ENCODE results near the gene PABPN1L. TPM values are rescaled to one million over a fixed set of nuclear protein-coding genes. Genes with fewer than 3 reads are reported as not detected.
A peak's percentile ranks its signal among the peaks of the same experiment; 100 is the strongest.

PABPN1L gene
- total and polyA plus RNA-seq, 12 donors: 0.22 to 3.3 (median 0.62) TPM; not detected in 4

GRCh38 chr16:88817785-88818574 is 48.5 kb downstream of the PABPN1L start:
- H3K4me1 ChIP-seq (replicated peaks in 1 of 2): peaks cover 12 to 15% of the 10 kb centered on the region in 2 donors
- no peak for TF ChIP-seq POLR2A (IDR thresholded peaks at IDR 0.05)
- TF ChIP-seq, protein P1, sequence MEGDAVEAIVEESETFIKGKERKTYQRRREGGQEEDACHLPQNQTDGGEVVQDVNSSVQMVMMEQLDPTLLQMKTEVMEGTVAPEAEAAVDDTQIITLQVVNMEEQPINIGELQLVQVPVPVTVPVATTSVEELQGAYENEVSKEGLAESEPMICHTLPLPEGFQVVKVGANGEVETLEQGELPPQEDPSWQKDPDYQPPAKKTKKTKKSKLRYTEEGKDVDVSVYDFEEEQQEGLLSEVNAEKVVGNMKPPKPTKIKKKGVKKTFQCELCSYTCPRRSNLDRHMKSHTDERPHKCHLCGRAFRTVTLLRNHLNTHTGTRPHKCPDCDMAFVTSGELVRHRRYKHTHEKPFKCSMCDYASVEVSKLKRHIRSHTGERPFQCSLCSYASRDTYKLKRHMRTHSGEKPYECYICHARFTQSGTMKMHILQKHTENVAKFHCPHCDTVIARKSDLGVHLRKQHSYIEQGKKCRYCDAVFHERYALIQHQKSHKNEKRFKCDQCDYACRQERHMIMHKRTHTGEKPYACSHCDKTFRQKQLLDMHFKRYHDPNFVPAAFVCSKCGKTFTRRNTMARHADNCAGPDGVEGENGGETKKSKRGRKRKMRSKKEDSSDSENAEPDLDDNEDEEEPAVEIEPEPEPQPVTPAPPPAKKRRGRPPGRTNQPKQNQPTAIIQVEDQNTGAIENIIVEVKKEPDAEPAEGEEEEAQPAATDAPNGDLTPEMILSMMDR (IDR thresholded peaks at IDR 0.05): no peak
- H3K4me3 ChIP-seq: no peak overlapping the region
- intact Hi-C loops (cut with DNase I): loop anchor here (5.0 kb wide), 3 partner anchors 39 to 349 kb away; partner anchors contain the start of genes GALNS (in 1 of the 2) and TRAPPC2L (in 1 of the 2)
- H3K36me3 ChIP-seq (replicated peaks in 1 of 2): peaks cover 0 to 11% of the 10 kb centered on the region in 2 donors
- no peaks in the 10 kb centered on the region for H3K27me3 ChIP-seq
- WGBS, 4 donors: 80 to 92% (median 88%) methylated on average over 12 to 40 of the region's 40 CpGs
- no peaks in the 10 kb centered on the region for H3K9me3 ChIP-seq (replicated peaks in 1 of 3)
- no peak for DNase-seq
- H3K27ac ChIP-seq: no peak overlapping the region

- Histone ChIP-seq H3K27me3 (no peaks in the 10 kb centered on the region), H3K27ac (no peak overlapping the region), H3K4me1 (replicated peaks in 1 of 2) (peaks cover 18 to 25% of the 10 kb centered on the region in 2 donors), H3K36me3 (replicated peaks in 1 of 2) (peaks cover 0 to under 1% of the 10 kb centered on the region in 2 donors), H3K4me3 (no peak overlapping the region), H3K9me3 (replicated peaks in 1 of 3) (no peaks in the 10 kb centered on the region)
- intact Hi-C loops (cut with DNase I): loop anchor here (5.0 kb wide), 3 partner anchors 40 to 350 kb away; partner anchors contain the start of genes GALNS (in 1 of the 2) and TRAPPC2L (in 1 of the 2)
- no peak for TF ChIP-seq POLR2A (IDR thresholded peaks at IDR 0.05)
- DNase-seq: no peak
- WGBS, 4 donors: 85 to 91% (median 90%) methylated on average over 9 to 41 of the region's 41 CpGs
Observed at GRCh38 chr16:88816736-88817535, 49.5 kb downstream of the PABPN1L start.

DNA sequence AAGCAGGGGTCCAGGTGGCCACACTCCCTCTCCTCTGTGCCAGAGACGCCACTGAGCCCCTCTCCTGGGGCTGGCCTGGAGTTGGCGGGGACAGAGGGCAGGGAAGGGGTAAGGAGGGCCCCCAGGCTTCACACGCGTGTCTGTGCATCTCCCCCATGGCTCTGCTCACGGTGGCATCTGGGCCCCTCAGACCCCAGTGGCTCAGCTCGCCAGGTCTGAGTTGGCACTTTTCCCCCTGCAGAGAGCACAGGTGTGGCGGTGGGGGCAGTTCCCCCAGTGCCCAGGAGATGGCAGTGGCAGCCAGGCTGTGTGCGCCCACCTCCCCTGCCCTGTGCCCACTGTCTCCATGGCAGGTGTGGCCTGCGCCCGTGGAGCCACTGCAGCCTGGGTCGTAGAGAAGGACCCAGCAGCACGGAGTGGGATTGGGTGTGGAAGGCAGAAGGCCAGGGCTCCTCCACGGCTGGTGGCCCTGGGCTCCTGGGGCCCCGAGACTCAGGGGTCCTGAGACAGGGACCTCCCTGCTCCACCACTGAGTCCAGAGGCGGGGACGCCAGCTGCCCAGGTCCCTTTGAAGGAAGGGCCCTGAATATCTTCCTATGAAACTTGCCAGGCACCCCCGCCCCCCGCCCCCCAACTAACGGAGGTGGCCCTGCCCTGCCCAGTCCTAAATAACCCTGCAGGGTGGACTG is 50.4 kb downstream of the PABPN1L start:
- Histone ChIP-seq H3K9me3 (replicated peaks in 1 of 3) (no peaks in the 10 kb centered on the region), H3K36me3 (replicated peaks in 1 of 2) (no peaks in the 10 kb centered on the region), H3K4me1 (replicated peaks in 1 of 2) (peaks cover 15 to 23% of the 10 kb centered on the region in 2 donors), H3K27ac (no peak overlapping the region), H3K4me3 (no peak overlapping the region), H3K27me3 (no peaks in the 10 kb centered on the region)
- TF ChIP-seq POLR2A (IDR thresholded peaks at IDR 0.05): no peak
- TF ChIP-seq, protein P1 (IDR thresholded peaks at IDR 0.05): peak; percentile 44 to 83 (median 71)
- DNase-seq: peak in 3 of 7 donors; percentile 55 to 63 (median 61)
- WGBS, 4 donors: 13 to 80% (median 46%) methylated on average over 1 to 19 of the region's 19 CpGs
- intact Hi-C loops (cut with DNase I): loop anchor here (1.0 to 5.0 kb wide), 4 partner anchors 41 to 351 kb away; partner anchors contain the start of genes GALNS (in 1 of the 2) and TRAPPC2L (in 1 of the 2)

GRCh38 chr16:88815227-88815626 is 51.2 kb downstream of the PABPN1L start:
- no peak for DNase-seq
- Histone ChIP-seq H3K4me3 (no peak overlapping the region), H3K36me3 (replicated peaks in 1 of 2) (no peaks in the 10 kb centered on the region), H3K27me3 (no peaks in the 10 kb centered on the region), H3K9me3 (replicated peaks in 1 of 3) (no peaks in the 10 kb centered on the region), H3K27ac (no peak overlapping the region), H3K4me1 (replicated peaks in 1 of 2) (peaks cover 17 to 26% of the 10 kb centered on the region in 2 donors)
- 67 to 92% (median 81%) methylated on average over 2 to 10 of the region's 10 CpGs for WGBS, 4 donors
- no peak for TF ChIP-seq POLR2A (IDR thresholded peaks at IDR 0.05)
- TF ChIP-seq, protein P1 (IDR thresholded peaks at IDR 0.05): no peak
- intact Hi-C loops (cut with DNase I): loop anchor here (1.0 to 5.0 kb wide), 4 partner anchors 42 to 352 kb away; partner anchors contain the start of genes GALNS (in 1 of the 2) and TRAPPC2L (in 1 of the 2)

Measured in adrenal gland (tissue), 12 donors.